HG03520 (cell line): ENCODE data around the gene KCTD17.

Experiments used
- ATAC-seq: cut with Tn5 transposase; IDR thresholded peaks from one replicate; pipeline ENCODE4 v1.9.1; 2021; ENCODE audit warnings: mild to moderate bottlenecking, moderate library complexity; ENCODE audit not compliant: unreplicated experiment

Gene KCTD17

GRCh38 chr22:37097346-37097745 lies 45.8 kb downstream of the KCTD17 start:
- no peak for ATAC-seq

GRCh38 chr22:37098976-37099591 lies 47.5 kb downstream of the KCTD17 start:
- no peak for ATAC-seq

- ATAC-seq: no peak
Observed at GRCh38 chr22:37100589-37101127, 49.1 kb downstream of the KCTD17 start.

GRCh38 chr22:37101311-37102066 lies 49.9 kb downstream of the KCTD17 start:
- no peak for ATAC-seq

GRCh38 chr22:37103151-37103550 lies 51.6 kb downstream of the KCTD17 start:
- no peak for ATAC-seq

- ATAC-seq: no peak
Observed at GRCh38 chr22:37103656-37104452, 52.3 kb downstream of the KCTD17 start.

- no peak for ATAC-seq
Observed at GRCh38 chr22:37105154-37105553, 53.6 kb downstream of the KCTD17 start.

- no peak for ATAC-seq
Observed at GRCh38 chr22:37105990-37106389, 54.4 kb downstream of the KCTD17 start.

- ATAC-seq: no peak
Observed at GRCh38 chr22:37107816-37108621, 56.5 kb downstream of the KCTD17 start.

GRCh38 chr22:37109242-37109917 lies 57.8 kb downstream of the KCTD17 start, which contains the start of gene TMPRSS6:
Gene TMPRSS6, minus strand, starts transcription at chr22:37109713. Its CDS starts 6,296 bp downstream, at chr22:37103417.
- ATAC-seq: no peak

- ATAC-seq: no peak
Observed at GRCh38 chr22:37111156-37111717, 59.7 kb downstream of the KCTD17 start.

- ATAC-seq: no peak
Observed at GRCh38 chr22:37112084-37112728, 60.7 kb downstream of the KCTD17 start.
